Measurements from ENCODE around the gene CEACAM19. TPM values are rescaled to one million over a fixed set of nuclear protein-coding genes. Genes with fewer than 3 reads are reported as not detected.

Gene CEACAM19
- total RNA-seq, 4 donors from 2014 or later: 0.82 to 5.2 (median 3.5) TPM

GRCh38 chr19:44701228-44701627, 29.9 kb downstream of the CEACAM19 start:
- no peak for ATAC-seq
- Histone ChIP-seq H3K4me1 (no peaks in the 10 kb centered on the region), H3K27ac (no peak overlapping the region), H3K9me3 (no peaks in the 10 kb centered on the region), H3K4me3 (no peak overlapping the region), H3K36me3 (no peaks in the 10 kb centered on the region), H3K27me3 (peaks cover 21% of the 10 kb centered on the region)
- TF ChIP-seq, protein P1, sequence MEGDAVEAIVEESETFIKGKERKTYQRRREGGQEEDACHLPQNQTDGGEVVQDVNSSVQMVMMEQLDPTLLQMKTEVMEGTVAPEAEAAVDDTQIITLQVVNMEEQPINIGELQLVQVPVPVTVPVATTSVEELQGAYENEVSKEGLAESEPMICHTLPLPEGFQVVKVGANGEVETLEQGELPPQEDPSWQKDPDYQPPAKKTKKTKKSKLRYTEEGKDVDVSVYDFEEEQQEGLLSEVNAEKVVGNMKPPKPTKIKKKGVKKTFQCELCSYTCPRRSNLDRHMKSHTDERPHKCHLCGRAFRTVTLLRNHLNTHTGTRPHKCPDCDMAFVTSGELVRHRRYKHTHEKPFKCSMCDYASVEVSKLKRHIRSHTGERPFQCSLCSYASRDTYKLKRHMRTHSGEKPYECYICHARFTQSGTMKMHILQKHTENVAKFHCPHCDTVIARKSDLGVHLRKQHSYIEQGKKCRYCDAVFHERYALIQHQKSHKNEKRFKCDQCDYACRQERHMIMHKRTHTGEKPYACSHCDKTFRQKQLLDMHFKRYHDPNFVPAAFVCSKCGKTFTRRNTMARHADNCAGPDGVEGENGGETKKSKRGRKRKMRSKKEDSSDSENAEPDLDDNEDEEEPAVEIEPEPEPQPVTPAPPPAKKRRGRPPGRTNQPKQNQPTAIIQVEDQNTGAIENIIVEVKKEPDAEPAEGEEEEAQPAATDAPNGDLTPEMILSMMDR (IDR thresholded peaks at IDR 0.05): no peak
- TF ChIP-seq POLR2A (IDR thresholded peaks at IDR 0.05) (no peak), POLR2AphosphoS5 (IDR thresholded peaks at IDR 0.05) (no peak), EP300 (IDR thresholded peaks at IDR 0.05) (no peak)
- WGBS, 2 donors (ENCODE audit: low coverage in 1 of 2): no CpG with 5 or more reads among the region's 15 CpGs

- Histone ChIP-seq H3K27ac (no peak overlapping the region), H3K27me3 (peaks cover 9% of the 10 kb centered on the region), H3K36me3 (no peaks in the 10 kb centered on the region), H3K4me3 (no peak overlapping the region), H3K4me1 (no peaks in the 10 kb centered on the region), H3K9me3 (no peaks in the 10 kb centered on the region)
- ATAC-seq: no peak
- TF ChIP-seq, protein P1 (IDR thresholded peaks at IDR 0.05): no peak
- TF ChIP-seq EP300 (IDR thresholded peaks at IDR 0.05) (no peak), POLR2AphosphoS5 (IDR thresholded peaks at IDR 0.05) (no peak)
- WGBS, 2 donors (ENCODE audit: low coverage in 1 of 2): 60 to 92% methylated on average over 1 to 12 of the region's 17 CpGs
Observed at GRCh38 chr19:44702551-44703176, 31.4 kb downstream of the CEACAM19 start.

- WGBS, 2 donors (ENCODE audit: low coverage in 1 of 2): 70 to 86% methylated on average over 2 to 7 of the region's 28 CpGs
- H3K9me3 ChIP-seq: no peaks in the 10 kb centered on the region
Observed at GRCh38 chr19:44703336-44704078, 32.2 kb downstream of the CEACAM19 start.

DNA sequence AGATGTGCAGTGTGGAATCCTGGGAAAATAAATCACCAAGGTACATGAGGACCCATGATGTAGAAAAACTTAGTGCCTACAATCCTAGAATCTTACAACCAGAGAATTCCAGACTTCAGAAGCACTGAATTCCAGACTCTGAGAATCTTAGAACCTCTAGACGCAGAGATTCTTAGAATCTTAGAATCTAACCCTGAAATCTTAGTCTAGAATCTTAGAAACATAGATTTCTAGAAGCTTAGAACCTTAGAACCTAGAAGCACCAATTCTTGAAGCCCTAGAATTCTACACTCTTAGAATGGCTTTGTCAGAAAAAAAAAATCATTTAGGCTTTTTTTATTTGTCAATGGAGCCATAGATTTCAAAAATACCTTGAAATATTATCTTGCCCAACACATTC, 33.7 kb downstream of the CEACAM19 start:
- no peak overlapping the region for H3K27ac ChIP-seq
- H3K9me3 ChIP-seq: no peaks in the 10 kb centered on the region
- no peaks in the 10 kb centered on the region for H3K36me3 ChIP-seq
- no peak for ATAC-seq
- no peak overlapping the region for H3K4me3 ChIP-seq
- H3K4me1 ChIP-seq: no peaks in the 10 kb centered on the region
- TF ChIP-seq POLR2AphosphoS5 (IDR thresholded peaks at IDR 0.05): no peak
- TF ChIP-seq, protein P1 (IDR thresholded peaks at IDR 0.05): no peak
- TF ChIP-seq EP300 (IDR thresholded peaks at IDR 0.05): no peak
- TF ChIP-seq POLR2A (IDR thresholded peaks at IDR 0.05): no peak
- 93 to 100% methylated on average over 1 of the region's 1 CpG for WGBS, 2 donors (ENCODE audit: low coverage in 1 of 2)
- H3K27me3 ChIP-seq: no peaks in the 10 kb centered on the region

More at GRCh38 chr19:44703336-44704078, 32.2 kb downstream of the CEACAM19 start:
- H3K27ac ChIP-seq: no peak overlapping the region
- H3K36me3 ChIP-seq: no peaks in the 10 kb centered on the region
- no peaks in the 10 kb centered on the region for H3K4me1 ChIP-seq
- no peak for ATAC-seq
- H3K27me3 ChIP-seq: peaks cover 3% of the 10 kb centered on the region
- no peak overlapping the region for H3K4me3 ChIP-seq
- TF ChIP-seq EP300 (IDR thresholded peaks at IDR 0.05) (no peak), POLR2A (IDR thresholded peaks at IDR 0.05) (no peak), POLR2AphosphoS5 (IDR thresholded peaks at IDR 0.05) (no peak)
- TF ChIP-seq, protein P1 (IDR thresholded peaks at IDR 0.05): no peak

Data from gastroesophageal sphincter (tissue), 4 donors.